Measurements from ENCODE around the gene TTF2. TPM values are rescaled to one million over a fixed set of nuclear protein-coding genes. Genes with fewer than 3 reads are reported as not detected.

Gene TTF2
- polyA plus RNA-seq, 1 donor from 2014 or later = 2.6 TPM

DNA sequence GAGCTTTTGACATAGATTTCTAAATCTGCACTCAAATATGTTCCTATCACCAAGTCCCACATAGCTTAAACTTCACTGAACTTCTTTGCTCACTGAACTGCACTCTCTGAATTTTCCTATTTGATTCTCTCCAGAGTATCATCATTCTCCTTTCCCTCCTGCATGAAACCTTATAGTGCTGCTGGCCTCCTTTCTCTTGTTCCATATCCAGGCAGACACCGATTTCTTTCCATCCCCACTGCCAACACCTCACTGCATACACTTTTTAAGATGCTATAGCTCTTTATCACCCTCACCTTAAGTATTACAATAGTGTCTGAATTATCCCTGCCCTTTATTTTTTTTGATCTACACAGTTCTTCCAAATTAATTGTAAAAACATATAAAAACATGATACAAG is 64.5 kb downstream of the TTF2 start:
- H3K9me2 ChIP-seq (ENCODE audit: insufficient read depth, low read length) = no peaks in the 10 kb centered on the region
- no peak for TF ChIP-seq MXI1 (conservative IDR thresholded peaks at IDR 0.05; ENCODE audit: poor library complexity, severe bottlenecking)
- TF ChIP-seq, protein P1, sequence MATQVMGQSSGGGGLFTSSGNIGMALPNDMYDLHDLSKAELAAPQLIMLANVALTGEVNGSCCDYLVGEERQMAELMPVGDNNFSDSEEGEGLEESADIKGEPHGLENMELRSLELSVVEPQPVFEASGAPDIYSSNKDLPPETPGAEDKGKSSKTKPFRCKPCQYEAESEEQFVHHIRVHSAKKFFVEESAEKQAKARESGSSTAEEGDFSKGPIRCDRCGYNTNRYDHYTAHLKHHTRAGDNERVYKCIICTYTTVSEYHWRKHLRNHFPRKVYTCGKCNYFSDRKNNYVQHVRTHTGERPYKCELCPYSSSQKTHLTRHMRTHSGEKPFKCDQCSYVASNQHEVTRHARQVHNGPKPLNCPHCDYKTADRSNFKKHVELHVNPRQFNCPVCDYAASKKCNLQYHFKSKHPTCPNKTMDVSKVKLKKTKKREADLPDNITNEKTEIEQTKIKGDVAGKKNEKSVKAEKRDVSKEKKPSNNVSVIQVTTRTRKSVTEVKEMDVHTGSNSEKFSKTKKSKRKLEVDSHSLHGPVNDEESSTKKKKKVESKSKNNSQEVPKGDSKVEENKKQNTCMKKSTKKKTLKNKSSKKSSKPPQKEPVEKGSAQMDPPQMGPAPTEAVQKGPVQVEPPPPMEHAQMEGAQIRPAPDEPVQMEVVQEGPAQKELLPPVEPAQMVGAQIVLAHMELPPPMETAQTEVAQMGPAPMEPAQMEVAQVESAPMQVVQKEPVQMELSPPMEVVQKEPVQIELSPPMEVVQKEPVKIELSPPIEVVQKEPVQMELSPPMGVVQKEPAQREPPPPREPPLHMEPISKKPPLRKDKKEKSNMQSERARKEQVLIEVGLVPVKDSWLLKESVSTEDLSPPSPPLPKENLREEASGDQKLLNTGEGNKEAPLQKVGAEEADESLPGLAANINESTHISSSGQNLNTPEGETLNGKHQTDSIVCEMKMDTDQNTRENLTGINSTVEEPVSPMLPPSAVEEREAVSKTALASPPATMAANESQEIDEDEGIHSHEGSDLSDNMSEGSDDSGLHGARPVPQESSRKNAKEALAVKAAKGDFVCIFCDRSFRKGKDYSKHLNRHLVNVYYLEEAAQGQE (IDR thresholded peaks at IDR 0.05; ENCODE audit: borderline replicate concordance) = no peak
- TF ChIP-seq RAD21 (conservative IDR thresholded peaks at IDR 0.05) = no peak
- no peak for TF ChIP-seq SMC3 (conservative IDR thresholded peaks at IDR 0.05; ENCODE audit: poor library complexity)
- TF ChIP-seq, protein P2, sequence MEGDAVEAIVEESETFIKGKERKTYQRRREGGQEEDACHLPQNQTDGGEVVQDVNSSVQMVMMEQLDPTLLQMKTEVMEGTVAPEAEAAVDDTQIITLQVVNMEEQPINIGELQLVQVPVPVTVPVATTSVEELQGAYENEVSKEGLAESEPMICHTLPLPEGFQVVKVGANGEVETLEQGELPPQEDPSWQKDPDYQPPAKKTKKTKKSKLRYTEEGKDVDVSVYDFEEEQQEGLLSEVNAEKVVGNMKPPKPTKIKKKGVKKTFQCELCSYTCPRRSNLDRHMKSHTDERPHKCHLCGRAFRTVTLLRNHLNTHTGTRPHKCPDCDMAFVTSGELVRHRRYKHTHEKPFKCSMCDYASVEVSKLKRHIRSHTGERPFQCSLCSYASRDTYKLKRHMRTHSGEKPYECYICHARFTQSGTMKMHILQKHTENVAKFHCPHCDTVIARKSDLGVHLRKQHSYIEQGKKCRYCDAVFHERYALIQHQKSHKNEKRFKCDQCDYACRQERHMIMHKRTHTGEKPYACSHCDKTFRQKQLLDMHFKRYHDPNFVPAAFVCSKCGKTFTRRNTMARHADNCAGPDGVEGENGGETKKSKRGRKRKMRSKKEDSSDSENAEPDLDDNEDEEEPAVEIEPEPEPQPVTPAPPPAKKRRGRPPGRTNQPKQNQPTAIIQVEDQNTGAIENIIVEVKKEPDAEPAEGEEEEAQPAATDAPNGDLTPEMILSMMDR (IDR thresholded peaks at IDR 0.05; ENCODE audit: poor library complexity, severe bottlenecking) = no peak
- TF ChIP-seq EZH2 (IDR thresholded peaks at IDR 0.05; ENCODE audit: borderline replicate concordance, insufficient read depth, low read length, poor library complexity, severe bottlenecking) = no peak
- TF ChIP-seq POLR2AphosphoS5 (IDR thresholded peaks at IDR 0.05) = no peak
- TF ChIP-seq EP300 (conservative IDR thresholded peaks at IDR 0.05; ENCODE audit: poor library complexity, severe bottlenecking) = no peak
- no peak for TF ChIP-seq TAF1 (IDR thresholded peaks at IDR 0.05; ENCODE audit: low read depth)
- no peak overlapping the region for H3K4me3 ChIP-seq (ENCODE audit: low read length)
- H3F3A ChIP-seq (ENCODE audit: insufficient read depth, low read length, poor library complexity, severe bottlenecking) = no peaks in the 10 kb centered on the region
- H3K4me2 ChIP-seq (ENCODE audit: low read length) = no peak overlapping the region
- no peaks in the 10 kb centered on the region for H3K27me3 ChIP-seq (ENCODE audit: insufficient read depth, low read depth, low read length)
- H3K36me3 ChIP-seq (ENCODE audit: insufficient read depth, low read length) = no peaks in the 10 kb centered on the region
- no peak overlapping the region for H2AFZ ChIP-seq (ENCODE audit: low read depth, low read length)
- no peak overlapping the region for H3K27ac ChIP-seq (ENCODE audit: low read length)
- H3K79me2 ChIP-seq (replicated peaks; ENCODE audit: insufficient read depth, low read length) = no peaks in the 10 kb centered on the region
- no peaks in the 10 kb centered on the region for H4K20me1 ChIP-seq (ENCODE audit: insufficient read depth)
- H3K9me3 ChIP-seq (ENCODE audit: low read length) = no peaks in the 10 kb centered on the region
- H3K9ac ChIP-seq (ENCODE audit: low read length) = no peak overlapping the region

DNA sequence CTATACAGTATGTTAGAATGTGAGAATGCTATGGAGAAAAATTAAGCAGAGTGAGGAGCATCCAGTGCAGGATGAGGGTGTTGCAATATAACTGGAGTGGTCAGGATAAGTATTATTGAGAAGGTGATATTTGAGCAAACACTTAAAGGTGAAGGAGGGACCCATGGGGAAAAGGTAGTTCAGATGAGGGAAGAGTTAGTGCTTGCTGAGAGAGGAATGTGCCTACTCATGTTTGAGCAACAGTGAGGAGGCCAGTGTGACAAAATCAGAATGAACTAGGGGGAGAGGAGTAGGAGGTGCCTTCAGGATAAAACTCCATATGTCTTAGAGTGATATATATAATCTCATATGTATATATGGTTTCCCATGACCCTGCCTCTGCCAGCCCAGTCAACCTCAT is 67.7 kb downstream of the TTF2 start:
- Histone ChIP-seq H3K9me2 (ENCODE audit: insufficient read depth, low read length) (no peaks in the 10 kb centered on the region), H2AFZ (ENCODE audit: low read depth, low read length) (no peak overlapping the region), H3K27ac (ENCODE audit: low read length) (no peak overlapping the region), H3K27me3 (ENCODE audit: insufficient read depth, low read depth, low read length) (no peaks in the 10 kb centered on the region), H3K4me2 (ENCODE audit: low read length) (no peak overlapping the region), H3K9ac (ENCODE audit: low read length) (no peak overlapping the region), H3K79me2 (replicated peaks; ENCODE audit: insufficient read depth, low read length) (no peaks in the 10 kb centered on the region), H3K4me3 (ENCODE audit: low read length) (no peak overlapping the region), H3K9me3 (ENCODE audit: low read length) (no peaks in the 10 kb centered on the region), H3F3A (ENCODE audit: insufficient read depth, low read length, poor library complexity, severe bottlenecking) (no peaks in the 10 kb centered on the region), H4K20me1 (ENCODE audit: insufficient read depth) (no peaks in the 10 kb centered on the region), H3K36me3 (ENCODE audit: insufficient read depth, low read length) (no peaks in the 10 kb centered on the region)
- TF ChIP-seq, protein P2 (IDR thresholded peaks at IDR 0.05; ENCODE audit: poor library complexity, severe bottlenecking) = no peak
- TF ChIP-seq EZH2 (IDR thresholded peaks at IDR 0.05; ENCODE audit: borderline replicate concordance, insufficient read depth, low read length, poor library complexity, severe bottlenecking) = no peak
- no peak for TF ChIP-seq SMC3 (conservative IDR thresholded peaks at IDR 0.05; ENCODE audit: poor library complexity)
- no peak for TF ChIP-seq TAF1 (IDR thresholded peaks at IDR 0.05; ENCODE audit: low read depth)
- no peak for TF ChIP-seq MXI1 (conservative IDR thresholded peaks at IDR 0.05; ENCODE audit: poor library complexity, severe bottlenecking)
- TF ChIP-seq, protein P1 (IDR thresholded peaks at IDR 0.05; ENCODE audit: borderline replicate concordance) = no peak
- no peak for TF ChIP-seq POLR2AphosphoS5 (IDR thresholded peaks at IDR 0.05)
- TF ChIP-seq RAD21 (conservative IDR thresholded peaks at IDR 0.05) = no peak
- TF ChIP-seq EP300 (conservative IDR thresholded peaks at IDR 0.05; ENCODE audit: poor library complexity, severe bottlenecking) = no peak

Measured in neural cell (in vitro differentiated cells).